ENCODE data around the gene ZFHX3. TPM values are rescaled to one million over a fixed set of nuclear protein-coding genes. Genes with fewer than 3 reads are reported as not detected.

The ZFHX3 gene
- polyA plus RNA-seq, 1 donor (not counting 4 experiments of a cell fraction or from before 2014, with no cell fraction given), result 1.2 TPM

- Histone ChIP-seq H3K9me1 (ENCODE audit: control insufficient read depth, extremely low read depth, insufficient read depth, low read length) (no peaks in the 10 kb centered on the region), H3K36me3 (ENCODE audit: control insufficient read depth in 2 of 2, extremely low read depth in 1 of 2, insufficient read depth in 2 of 2, low read length in 2 of 2) (no peaks in the 10 kb centered on the region), H2AFZ (ENCODE audit: control insufficient read depth, low read length) (no peak overlapping the region), H3K27me3 (ENCODE audit: control insufficient read depth, extremely low read depth, insufficient read depth, low read length) (no peaks in the 10 kb centered on the region), H3K9ac (ENCODE audit: control insufficient read depth, extremely low read depth, insufficient read depth, low read length) (no peak overlapping the region), H3K79me2 (ENCODE audit: control insufficient read depth, insufficient read depth, low read length) (no peaks in the 10 kb centered on the region), H3K27ac (ENCODE audit: control insufficient read depth, insufficient read depth, low read length) (no peak overlapping the region), H3K4me1 (ENCODE audit: control insufficient read depth, extremely low read depth, insufficient read depth, low read length) (no peaks in the 10 kb centered on the region), H4K20me1 (ENCODE audit: control insufficient read depth, extremely low read depth, insufficient read depth, low read length) (no peaks in the 10 kb centered on the region), H3K4me3 (ENCODE audit: control insufficient read depth in 2 of 3, extremely low read depth in 1 of 3, insufficient read depth in 2 of 3, low read depth in 1 of 3, low read length in 3 of 3) (no peak overlapping the region), H3K9me3 (ENCODE audit: control insufficient read depth, low read depth, low read length) (no peaks in the 10 kb centered on the region), H3K4me2 (ENCODE audit: control insufficient read depth, extremely low read depth, insufficient read depth, low read depth, low read length) (no peak overlapping the region)
- dilution Hi-C loops (cut with MboI; ENCODE audit: extremely low pct_ligation_motif_present, low sequenced_read_pairs), result no loop called here
- FAIRE-seq, result no peak
- no peak for DNase-seq (ENCODE audit: low read depth, low spot score)
- TF ChIP-seq EZH2 (IDR thresholded peaks at IDR 0.05; ENCODE audit: low read length) (no peak), CTCF (optimal IDR thresholded peaks at IDR 0.05 in 1 of 3, IDR thresholded peaks at IDR 0.05 in 1 of 3, conservative IDR thresholded peaks at IDR 0.05 in 1 of 3; ENCODE audit: extremely low read depth in 1 of 3, insufficient read depth in 2 of 3, low read length in 3 of 3) (no peak)
These were observed 209.4 kb downstream of the ZFHX3 start for GRCh38 chr16:72838586-72838910.

- Histone ChIP-seq H3K4me3 (ENCODE audit: control insufficient read depth in 2 of 3, extremely low read depth in 1 of 3, insufficient read depth in 2 of 3, low read depth in 1 of 3, low read length in 3 of 3) (no peak overlapping the region), H3K9me3 (ENCODE audit: control insufficient read depth, low read depth, low read length) (no peaks in the 10 kb centered on the region), H3K36me3 (ENCODE audit: control insufficient read depth in 2 of 2, extremely low read depth in 1 of 2, insufficient read depth in 2 of 2, low read length in 2 of 2) (no peaks in the 10 kb centered on the region), H3K27me3 (ENCODE audit: control insufficient read depth, extremely low read depth, insufficient read depth, low read length) (no peaks in the 10 kb centered on the region), H3K4me1 (ENCODE audit: control insufficient read depth, extremely low read depth, insufficient read depth, low read length) (no peaks in the 10 kb centered on the region), H3K9me1 (ENCODE audit: control insufficient read depth, extremely low read depth, insufficient read depth, low read length) (no peaks in the 10 kb centered on the region), H2AFZ (ENCODE audit: control insufficient read depth, low read length) (no peak overlapping the region), H3K79me2 (ENCODE audit: control insufficient read depth, insufficient read depth, low read length) (no peaks in the 10 kb centered on the region), H3K9ac (ENCODE audit: control insufficient read depth, extremely low read depth, insufficient read depth, low read length) (no peak overlapping the region), H3K4me2 (ENCODE audit: control insufficient read depth, extremely low read depth, insufficient read depth, low read depth, low read length) (no peak overlapping the region), H3K27ac (ENCODE audit: control insufficient read depth, insufficient read depth, low read length) (no peak overlapping the region), H4K20me1 (ENCODE audit: control insufficient read depth, extremely low read depth, insufficient read depth, low read length) (no peaks in the 10 kb centered on the region)
- no peak for TF ChIP-seq EZH2 (IDR thresholded peaks at IDR 0.05; ENCODE audit: low read length)
- TF ChIP-seq CTCF (optimal IDR thresholded peaks at IDR 0.05 in 1 of 3, IDR thresholded peaks at IDR 0.05 in 1 of 3, conservative IDR thresholded peaks at IDR 0.05 in 1 of 3; ENCODE audit: extremely low read depth in 1 of 3, insufficient read depth in 2 of 3, low read length in 3 of 3), result no peak
- dilution Hi-C loops (cut with MboI; ENCODE audit: extremely low pct_ligation_motif_present, low sequenced_read_pairs), result no loop called here
- no peak for DNase-seq (ENCODE audit: low read depth, low spot score)
- FAIRE-seq, result no peak
These were observed 209.9 kb downstream of the ZFHX3 start for GRCh38 chr16:72837846-72838585.
